Measurements from ENCODE around the gene OR2J1.

DNA sequence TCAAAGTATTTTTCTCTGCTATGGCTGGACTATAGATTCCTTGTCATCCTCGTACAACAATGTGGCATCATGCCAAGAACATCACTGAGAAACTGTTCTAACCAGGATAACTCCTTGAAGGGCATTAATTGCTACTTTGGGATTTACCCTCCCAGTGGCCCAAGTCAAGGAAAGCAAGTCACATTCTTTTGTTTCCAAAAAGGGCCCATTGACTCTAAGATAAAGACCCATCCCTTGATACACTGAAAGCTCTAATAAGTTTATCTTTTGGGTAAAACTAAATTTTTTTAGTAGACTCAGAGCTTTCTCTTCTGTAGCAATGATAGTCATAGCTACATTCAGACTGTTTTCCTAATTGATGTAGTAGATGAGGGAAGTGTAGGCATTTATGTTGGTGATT is 8.5 kb downstream of the OR2J1 start, which contains the start of gene OR2J3:
- TF ChIP-seq, protein P1, sequence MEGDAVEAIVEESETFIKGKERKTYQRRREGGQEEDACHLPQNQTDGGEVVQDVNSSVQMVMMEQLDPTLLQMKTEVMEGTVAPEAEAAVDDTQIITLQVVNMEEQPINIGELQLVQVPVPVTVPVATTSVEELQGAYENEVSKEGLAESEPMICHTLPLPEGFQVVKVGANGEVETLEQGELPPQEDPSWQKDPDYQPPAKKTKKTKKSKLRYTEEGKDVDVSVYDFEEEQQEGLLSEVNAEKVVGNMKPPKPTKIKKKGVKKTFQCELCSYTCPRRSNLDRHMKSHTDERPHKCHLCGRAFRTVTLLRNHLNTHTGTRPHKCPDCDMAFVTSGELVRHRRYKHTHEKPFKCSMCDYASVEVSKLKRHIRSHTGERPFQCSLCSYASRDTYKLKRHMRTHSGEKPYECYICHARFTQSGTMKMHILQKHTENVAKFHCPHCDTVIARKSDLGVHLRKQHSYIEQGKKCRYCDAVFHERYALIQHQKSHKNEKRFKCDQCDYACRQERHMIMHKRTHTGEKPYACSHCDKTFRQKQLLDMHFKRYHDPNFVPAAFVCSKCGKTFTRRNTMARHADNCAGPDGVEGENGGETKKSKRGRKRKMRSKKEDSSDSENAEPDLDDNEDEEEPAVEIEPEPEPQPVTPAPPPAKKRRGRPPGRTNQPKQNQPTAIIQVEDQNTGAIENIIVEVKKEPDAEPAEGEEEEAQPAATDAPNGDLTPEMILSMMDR (IDR thresholded peaks at IDR 0.05): no peak
- TF ChIP-seq POLR2A (IDR thresholded peaks at IDR 0.05): no peak
